PFSK-1 (cell line): ENCODE measurements around the gene APBB2.

Source experiments
- POLR2AphosphoS5 ChIP-seq: IDR thresholded peaks from 2 replicates; pipeline ENCODE4 v1.6.1; 2012; ENCODE audit warnings: low read depth, mild to moderate bottlenecking, control low read depth, low read length, moderate library complexity
- TAF1 ChIP-seq: IDR thresholded peaks from 2 replicates; pipeline ENCODE4 v1.6.1; 2012; ENCODE audit warnings: low read length, control low read depth, borderline replicate concordance; ENCODE audit not compliant: insufficient read depth

- no peak for TF ChIP-seq POLR2AphosphoS5
- no peak for TF ChIP-seq TAF1
Observed at GRCh38 chr4:41245983-41246382, 31.6 kb upstream of the APBB2 start.
